PC-3 (cell line): ENCODE results near the gene MYO5A. TPM values are rescaled to one million over a fixed set of nuclear protein-coding genes. Genes with fewer than 3 reads are reported as not detected.
"Not testable (repeated sequence)": the region's sequence is repeated elsewhere in the genome, so short reads cannot be mapped to it uniquely, and the experiment has no call there.

Source experiments
- ATAC-seq: fragments of 200-7000 bp; cut with Tn5 transposase; 2 replicates; pipeline ENCODE4 v1.9.1; 2020; ENCODE audit warnings: mild to moderate bottlenecking, moderate library complexity
- BruUV-seq: library from RNA; stranded (reverse); fragments of 400-500 nt; replicated peaks from 2 replicates; lab custom pipeline; 2021; lab: Mats Ljungman, UMichigan
- CTCF ChIA-PET: fragments of 300-600 bp; sonication (Branson Sonifier 250); formaldehyde crosslinking; loops from one replicate; lab custom pipeline; 2022; ENCODE audit warnings: antibody characterized with exemption; lab: Charles Lee
- POLR2A ChIA-PET: fragments of 300-600 bp; sonication (Branson Sonifier 250); formaldehyde crosslinking; loops from one replicate; lab custom pipeline; 2022; ENCODE audit warnings: antibody characterized with exemption; ENCODE audit not compliant: unreplicated experiment; lab: Charles Lee
- DNase-seq: peaks from one replicate; pipeline ENCODE4 v3.0.0-alpha.2; 2015
- H2AFZ ChIP-seq: fragments of 300-600 bp; sonication (generic); 2 replicates; pipeline ENCODE4 v1.6.0; 2016; ENCODE audit warnings: antibody characterized with exemption, low read length
- H3F3A ChIP-seq: fragments of 300-600 bp; sonication (generic); one replicate; pipeline ENCODE4 v1.6.0; 2017; ENCODE audit warnings: antibody characterized with exemption, low read length, control low read depth, mild to moderate bottlenecking; ENCODE audit not compliant: unreplicated experiment
- H3K27ac ChIP-seq: fragments of 300-600 bp; sonication (generic); 2 replicates; pipeline ENCODE4 v1.5.1; 2016; ENCODE audit warnings: mild to moderate bottlenecking, low read length
- H3K27me3 ChIP-seq: fragments of 300-600 bp; sonication (generic); 2 replicates; pipeline ENCODE4 v1.6.1; 2016; ENCODE audit warnings: low read length, mixed read lengths
- H3K36me3 ChIP-seq: fragments of 300-600 bp; sonication (generic); 2 replicates; pipeline ENCODE4 v1.6.1; 2016; ENCODE audit warnings: low read depth, mixed run types, low read length, mixed read lengths
- H3K4me1 ChIP-seq: fragments of 300-600 bp; sonication (generic); 2 replicates; pipeline ENCODE4 v1.5.1; 2016; ENCODE audit warnings: low read length; ENCODE audit not compliant: insufficient read depth
- H3K4me2 ChIP-seq: fragments of 300-600 bp; sonication (generic); 2 replicates; pipeline ENCODE4 v1.6.0; 2016; ENCODE audit warnings: low read length
- H3K4me3 ChIP-seq: fragments of 300-600 bp; sonication (generic); 2 replicates; pipeline ENCODE4 v1.5.1; 2016; ENCODE audit warnings: mild to moderate bottlenecking, low read length, mixed read lengths
- H3K79me2 ChIP-seq: fragments of 300-600 bp; sonication (generic); 2 replicates; pipeline ENCODE4 v1.6.1; 2017; ENCODE audit warnings: low read length, mixed read lengths
- H3K9ac ChIP-seq: fragments of 300-600 bp; sonication (generic); 2 replicates; pipeline ENCODE4 v1.6.0; 2016; ENCODE audit warnings: mild to moderate bottlenecking, low read length
- H3K9me2 ChIP-seq: fragments of 300-600 bp; sonication (generic); replicated peaks from 2 replicates; pipeline ENCODE4 v1.6.1; 2016; ENCODE audit warnings: mixed run types, low read length, mixed read lengths
- H3K9me3 ChIP-seq: fragments of 300-600 bp; sonication (generic); 2 replicates; pipeline ENCODE4 v1.6.1; 2016; ENCODE audit warnings: low read length, mixed read lengths
- H4K20me1 ChIP-seq: fragments of 300-600 bp; sonication (generic); 2 replicates; pipeline ENCODE4 v1.6.1; 2016; ENCODE audit warnings: low read length, mixed read lengths
- CTCF ChIP-seq: fragments of 300-600 bp; sonication (generic); conservative IDR thresholded peaks from 2 replicates; pipeline ENCODE4 v1.5.1; 2017; ENCODE audit warnings: antibody characterized with exemption, low read depth, mild to moderate bottlenecking, low read length
- EZH2 ChIP-seq: fragments of 300-600 bp; sonication (generic); IDR thresholded peaks from one replicate; pipeline ENCODE4 v1.6.1; 2017; ENCODE audit warnings: antibody characterized with exemption, mild to moderate bottlenecking, low read length; ENCODE audit not compliant: unreplicated experiment
- EZH2phosphoT487 ChIP-seq: fragments of 300-600 bp; sonication (generic); IDR thresholded peaks from 2 replicates; pipeline ENCODE4 v1.6.1; 2018; ENCODE audit warnings: mild to moderate bottlenecking, antibody characterized with exemption, low read length, borderline replicate concordance
- intact Hi-C: fragments of 100-400 bp; cut with micrococcal nuclease; formaldehyde crosslinking; loops from 2 replicates; pipeline ENCODE4 v1.9.0; 2023
- total RNA-seq: library from RNA; depleted of rRNA; stranded (reverse); fragments of >200 nt; gene quantifications from 2 replicates; pipeline ENCODE4 v1.2.3, GENCODE V29; 2014

MYO5A gene
- total RNA-seq, 1 experiment from 2014 or later, result 42.1 TPM

- ATAC-seq (no peak), DNase-seq (no peak)
- H3F3A ChIP-seq, result no peaks in the 10 kb centered on the region
- H3K4me2 ChIP-seq, result no peak overlapping the region
- CTCF ChIA-PET, result no interaction called here
- H3K36me3 ChIP-seq, result no peaks in the 10 kb centered on the region
- POLR2A ChIA-PET, result no interaction called here
- no peak overlapping the region for H3K4me3 ChIP-seq
- H2AFZ ChIP-seq, result no peak overlapping the region
- H4K20me1 ChIP-seq, result no peaks in the 10 kb centered on the region
- no peaks in the 10 kb centered on the region for H3K9me3 ChIP-seq
- no peaks in the 10 kb centered on the region for H3K79me2 ChIP-seq
- H3K9ac ChIP-seq, result no peak overlapping the region
- TF ChIP-seq EZH2, result no peak
- no peak for TF ChIP-seq EZH2phosphoT487
- TF ChIP-seq CTCF, result no peak
- no peak overlapping the region for H3K27ac ChIP-seq
- H3K4me1 ChIP-seq, result no peaks in the 10 kb centered on the region
- no TSS peak for BruUV-seq
- H3K27me3 ChIP-seq, result no peaks in the 10 kb centered on the region
- intact Hi-C loops, result no loop called here
- no peaks in the 10 kb centered on the region for H3K9me2 ChIP-seq
These were observed 46.4 kb upstream of the MYO5A start for GRCh38 chr15:52575072-52575471.

- H2AFZ ChIP-seq, POLR2A ChIA-PET, BruUV-seq, DNase-seq, H3K36me3 ChIP-seq, H3K27me3 ChIP-seq, H3K27ac ChIP-seq, H3K4me2 ChIP-seq, H3K4me3 ChIP-seq, H3K79me2 ChIP-seq, CTCF ChIA-PET, H4K20me1 ChIP-seq, ATAC-seq, H3K9me3 ChIP-seq, H3K9ac ChIP-seq, intact Hi-C loops, H3K9me2 ChIP-seq, H3F3A ChIP-seq, H3K4me1 ChIP-seq: not testable (repeated sequence)
These were observed 45.9 kb upstream of the MYO5A start for GRCh38 chr15:52574623-52575022.

- CTCF ChIA-PET, result interaction anchor here (1.0 kb wide), 1 partner anchor 312 kb away, joined by 5 read pairs; no protein-coding TSS in a partner anchor
- Histone ChIP-seq H3K9me3 (no peaks in the 10 kb centered on the region), H3K4me3 (peak within 1 kb of the TSS; percentile 90), H3K36me3 (no peaks in the 10 kb centered on the region), H2AFZ (peak within 1 kb of the TSS; percentile 85), H4K20me1 (peaks cover 32% of the 10 kb centered on the region), H3K9me2 (no peaks in the 10 kb centered on the region), H3K4me1 (peaks cover 6% of the 10 kb centered on the region; the same call in 1 of the 2 replicates), H3K79me2 (peaks cover 50% of the 10 kb centered on the region), H3K27ac (peak within 1 kb of the TSS; percentile 95), H3K27me3 (no peaks in the 10 kb centered on the region), H3K9ac (peak within 1 kb of the TSS; percentile 100), H3F3A (no peaks in the 10 kb centered on the region), H3K4me2 (peak within 1 kb of the TSS; percentile 90)
- DNase-seq (peak; percentile 87), ATAC-seq (peak; percentile 91)
- POLR2A ChIA-PET, result interaction anchor here (0.5 to 0.6 kb wide), 2 partner anchors 19 to 213 kb away, joined by 8 to 23 read pairs; no protein-coding TSS in a partner anchor
- no TSS peak for BruUV-seq
- intact Hi-C loops, result loop anchor here (1.0 to 10.0 kb wide), 4 partner anchors 86 to 238 kb away; partner anchors contain the start of gene ATOSA
- no peak for TF ChIP-seq EZH2phosphoT487
- no peak for TF ChIP-seq CTCF
- no peak for TF ChIP-seq EZH2
These were observed 40.2 kb upstream of the MYO5A start, which contains the start of gene ARPP19 for GRCh38 chr15:52568601-52569585. TSS of gene ARPP19 (minus strand) at chr15:52569030. CDS start at chr15:52568892, 138 bp downstream.
